ENCODE data around the gene FAM234A.
"Not testable (repeated sequence)": the region's sequence is repeated elsewhere in the genome, so short reads cannot be mapped to it uniquely, and the experiment has no call there.

FAM234A gene

DNA sequence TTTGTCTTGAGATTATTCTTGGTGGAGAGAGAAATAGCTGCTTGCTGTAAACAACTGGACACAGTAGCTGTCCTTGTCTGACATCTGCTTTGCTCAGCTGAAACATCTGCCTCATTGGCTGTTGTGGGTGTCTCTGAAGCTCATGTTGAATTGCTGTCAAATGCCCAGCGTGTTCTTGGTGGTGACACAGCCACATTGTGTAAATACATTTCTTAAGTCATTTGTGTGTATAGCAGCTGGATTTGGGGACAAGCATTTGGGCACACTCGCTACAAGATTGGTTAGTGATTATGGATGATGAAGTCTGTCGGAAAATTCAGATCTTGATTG lies 5.3 kb downstream of the FAM234A start:
- no peak for DNase-seq

DNA sequence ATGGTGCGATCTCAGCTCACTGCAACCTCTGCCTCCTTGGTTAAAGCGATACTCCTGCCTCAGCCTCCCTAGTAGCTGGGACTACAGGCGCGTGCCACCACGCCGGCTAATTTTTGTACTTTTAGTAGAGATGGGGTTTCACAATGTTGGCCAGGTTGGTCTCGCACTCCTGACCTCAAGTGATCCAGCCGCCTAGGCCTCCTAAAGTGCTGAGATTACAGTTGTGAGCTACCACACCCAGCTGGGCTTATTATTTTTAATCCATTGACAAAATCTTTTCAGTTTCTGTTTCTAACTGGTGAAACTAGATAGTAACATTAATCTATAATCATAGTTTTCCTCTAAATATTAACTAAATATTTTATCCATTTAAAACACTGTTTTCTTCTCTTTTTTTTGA lies 5.9 kb downstream of the FAM234A start:
- DNase-seq, result no peak

GRCh38 chr16:242281-242680 lies 7.7 kb downstream of the FAM234A start:
- DNase-seq, result no peak

DNA sequence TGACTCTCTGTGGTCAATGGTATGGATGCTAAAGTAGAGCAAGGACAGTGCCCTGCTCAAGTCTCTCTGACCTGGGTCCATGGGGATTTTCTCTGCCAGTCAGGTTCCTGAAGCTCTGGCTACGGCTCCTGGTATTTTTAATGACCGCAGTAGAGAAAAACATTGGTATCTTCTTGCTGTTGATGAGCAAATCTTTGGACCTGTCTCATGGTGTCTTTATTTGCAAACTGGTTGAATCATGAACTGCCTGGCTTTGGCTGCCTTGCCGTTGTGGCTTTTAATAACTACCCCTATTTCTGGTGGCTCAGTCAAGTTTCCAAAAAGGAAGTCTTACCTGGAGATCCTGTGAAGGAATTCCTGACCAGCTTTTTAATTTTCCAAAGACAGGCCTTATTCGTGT lies 8.7 kb downstream of the FAM234A start:
- no peak for DNase-seq

GRCh38 chr16:245105-245504 lies 10.5 kb downstream of the FAM234A start:
- DNase-seq, result no peak

GRCh38 chr16:247027-247426 lies 12.4 kb downstream of the FAM234A start:
- DNase-seq, result no peak

DNA sequence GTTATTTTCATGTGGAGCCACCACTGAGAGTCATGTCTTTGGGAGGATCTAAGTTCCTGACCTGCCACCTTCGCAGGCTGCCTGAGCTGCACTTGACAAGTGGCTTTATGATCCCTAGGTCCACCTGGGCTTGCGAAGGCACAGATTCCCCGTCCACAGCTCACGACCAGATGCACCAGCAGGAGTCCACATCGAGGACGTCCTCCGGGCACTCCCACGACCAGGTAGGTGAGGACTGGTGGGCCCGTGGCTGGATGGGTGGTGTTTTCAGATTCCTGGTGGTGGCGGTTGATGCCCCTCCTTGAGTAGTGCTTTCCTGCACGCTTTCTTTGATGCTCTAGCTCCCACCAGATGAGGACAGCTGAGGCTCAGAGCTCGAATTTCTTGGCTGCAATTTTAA lies 14.8 kb downstream of the FAM234A start:
- DNase-seq, result no peak

GRCh38 chr16:252366-253337 lies 18.0 kb downstream of the FAM234A start:
- no peak for DNase-seq

DNA sequence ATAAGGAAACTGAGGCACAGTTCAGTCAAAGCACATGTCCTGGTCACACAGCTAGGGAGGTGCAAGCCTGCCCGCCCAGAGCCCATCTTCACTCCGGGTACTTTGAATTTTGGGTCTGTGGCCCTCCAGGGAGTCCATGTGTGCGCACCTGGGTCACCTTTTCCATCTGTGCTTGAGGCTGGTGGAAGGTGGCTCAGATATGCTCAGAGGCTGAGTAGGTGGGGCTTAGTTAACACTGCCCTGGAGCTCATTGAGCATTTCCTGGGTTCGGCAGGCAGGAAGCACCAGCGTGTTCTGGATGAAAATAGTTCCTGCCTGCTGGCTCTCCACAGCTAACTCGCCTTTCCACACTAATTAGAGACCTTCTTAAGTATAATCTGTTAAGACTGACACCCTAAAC lies 19.2 kb downstream of the FAM234A start:
- DNase-seq, result no peak

DNA sequence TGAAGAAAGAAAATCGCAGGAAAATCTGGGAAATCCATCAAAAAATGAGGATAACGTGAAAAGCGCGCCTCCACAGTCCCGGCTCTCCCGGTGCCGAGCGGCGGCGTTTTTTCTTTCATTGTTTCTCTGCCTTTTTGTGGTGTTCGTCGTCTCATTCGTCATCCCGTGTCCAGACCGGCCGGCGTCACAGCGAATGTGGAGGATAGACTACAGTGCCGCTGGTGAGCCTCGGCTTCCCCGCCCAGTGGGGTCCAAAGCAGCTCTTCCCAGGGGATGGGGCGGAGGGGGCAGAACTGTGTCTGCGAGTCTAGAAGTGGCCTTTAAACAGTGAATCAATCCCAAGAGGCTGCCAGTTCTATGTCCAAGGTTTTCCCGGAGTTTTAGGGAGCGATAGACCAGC lies 19.8 kb downstream of the FAM234A start:
- DNase-seq, result no peak

DNA sequence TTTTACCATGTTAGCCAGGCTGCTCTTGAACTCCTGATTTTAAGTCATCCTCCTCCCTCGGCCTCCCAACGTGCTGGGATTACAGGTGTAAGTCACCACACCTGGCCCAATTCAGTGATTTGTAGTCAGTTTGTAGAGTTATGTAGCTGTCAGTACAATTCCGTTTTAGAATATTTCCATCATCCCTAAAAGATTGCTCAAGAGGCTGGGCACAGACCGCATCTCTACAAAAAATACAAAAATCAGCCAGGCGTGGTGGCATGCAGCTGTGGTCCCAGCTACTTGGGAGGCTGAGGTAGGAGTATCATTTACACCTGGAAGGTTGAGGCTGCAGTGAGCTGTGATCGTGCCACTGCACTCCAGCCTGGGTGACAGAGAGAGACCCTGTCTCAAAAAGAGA lies 20.6 kb downstream of the FAM234A start:
- DNase-seq, result no peak

DNA sequence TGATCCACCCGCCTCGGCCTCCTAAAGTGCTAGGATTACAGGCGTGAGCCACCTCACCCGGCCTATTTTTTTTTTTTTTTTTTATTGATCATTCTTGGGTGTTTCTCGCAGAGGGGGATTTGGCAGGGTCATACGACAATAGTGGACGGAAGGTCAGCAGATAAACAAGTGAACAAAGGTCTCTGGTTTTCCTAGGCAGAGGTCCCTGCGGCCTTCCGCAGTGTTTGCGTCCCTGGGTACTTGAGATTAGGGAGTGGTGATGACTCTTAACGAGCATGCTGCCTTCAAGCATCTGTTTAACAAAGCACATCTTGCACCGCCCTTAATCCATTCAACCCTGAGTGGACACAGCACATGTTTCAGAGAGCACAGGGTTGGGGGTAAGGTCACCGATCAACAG lies 23.5 kb downstream of the FAM234A start:
- not testable (repeated sequence) for DNase-seq

DNA sequence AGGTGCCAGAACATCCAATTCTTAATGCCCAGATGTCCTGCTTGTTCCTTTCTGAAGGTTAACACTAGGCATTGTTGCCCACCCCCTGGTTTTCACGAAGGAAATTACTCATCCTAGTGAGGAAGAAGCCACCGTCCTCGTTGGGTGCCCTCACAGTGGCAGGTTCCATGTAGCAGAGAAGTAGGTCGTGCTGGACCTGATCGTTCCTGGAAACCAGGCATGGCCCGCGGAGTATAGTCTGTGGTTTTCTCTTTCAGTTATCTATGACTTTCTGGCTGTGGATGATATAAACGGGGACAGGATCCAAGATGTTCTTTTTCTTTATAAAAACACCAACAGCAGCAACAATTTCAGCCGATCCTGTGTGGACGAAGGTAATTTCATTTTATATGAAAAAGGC lies 24.6 kb downstream of the FAM234A start:
- DNase-seq, result no peak

DNA sequence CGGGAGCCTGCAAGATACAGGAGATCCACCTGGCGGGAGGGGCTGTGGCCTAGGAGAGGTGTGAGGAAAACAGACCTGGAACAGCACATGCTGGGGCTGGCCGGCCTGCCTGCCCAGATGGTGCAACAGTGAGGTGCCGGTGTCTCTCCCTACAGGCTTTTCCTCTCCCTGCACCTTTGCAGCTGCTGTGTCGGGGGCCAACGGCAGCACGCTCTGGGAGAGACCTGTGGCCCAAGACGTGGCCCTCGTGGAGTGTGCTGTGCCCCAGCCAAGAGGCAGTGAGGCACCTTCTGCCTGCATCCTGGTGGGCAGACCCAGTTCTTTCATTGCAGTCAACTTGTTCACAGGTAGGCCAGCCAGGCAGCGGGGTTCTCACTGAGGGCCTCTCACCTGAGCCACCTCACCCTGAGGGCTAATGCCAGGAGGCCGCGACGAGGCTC lies 25.2 kb downstream of the FAM234A start:
- DNase-seq, result no peak

- DNase-seq, result no peak
These were observed 25.7 kb downstream of the FAM234A start for GRCh38 chr16:260326-260725.

GRCh38 chr16:261031-261691 lies 26.5 kb downstream of the FAM234A start:
- DNase-seq, result no peak

- DNase-seq, result no peak
These were observed 27.6 kb downstream of the FAM234A start for GRCh38 chr16:262121-262745.

- no peak for DNase-seq
These were observed 28.7 kb downstream of the FAM234A start for GRCh38 chr16:263182-263774.

- DNase-seq, result no peak
These were observed 29.3 kb downstream of the FAM234A start for GRCh38 chr16:263944-264343.

- DNase-seq, result no peak
These were observed 29.9 kb downstream of the FAM234A start for GRCh38 chr16:264440-264951.

DNA sequence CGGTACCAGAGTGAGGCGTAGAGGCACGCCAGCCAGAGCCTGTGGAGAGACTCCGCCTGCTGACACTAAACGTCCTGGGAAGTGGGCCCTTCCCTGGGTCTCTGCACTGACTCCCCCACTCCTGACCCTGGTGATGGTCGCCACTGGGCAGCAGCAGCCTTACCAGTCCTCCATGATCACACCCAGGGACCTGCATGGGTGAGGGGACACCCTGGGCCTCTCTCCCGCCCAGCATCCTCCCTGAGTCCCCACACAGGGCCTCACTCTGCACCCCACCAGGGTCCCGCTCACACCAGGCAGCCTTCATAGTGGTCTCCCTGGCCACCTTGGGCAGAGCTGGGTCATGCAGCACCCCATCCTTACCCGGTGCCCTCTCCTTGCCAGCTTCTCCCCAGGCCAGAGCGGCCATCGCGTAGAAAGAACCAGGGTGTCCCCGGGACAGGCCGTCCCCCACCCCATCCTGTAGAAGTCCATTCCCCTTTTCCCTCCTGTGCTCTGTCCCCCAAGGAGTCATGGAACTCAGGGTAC lies 30.4 kb downstream of the FAM234A start:
- DNase-seq, result no peak

GRCh38 chr16:265711-266110 lies 31.1 kb downstream of the FAM234A start:
- no peak for DNase-seq

Data from NCI-H2107 (cell line).